Measurements from ENCODE around the gene HMX2.

HMX2 gene

GRCh38 chr10:123147635-123148413, at the start of gene HMX2:
TSS of gene HMX2 (plus strand) at chr10:123148136. CDS start at chr10:123148379, 243 bp downstream.
- DNase-seq, result peak; percentile 12

GRCh38 chr10:123100030-123100762, 47.7 kb upstream of the HMX2 start:
- no peak for DNase-seq

DNA sequence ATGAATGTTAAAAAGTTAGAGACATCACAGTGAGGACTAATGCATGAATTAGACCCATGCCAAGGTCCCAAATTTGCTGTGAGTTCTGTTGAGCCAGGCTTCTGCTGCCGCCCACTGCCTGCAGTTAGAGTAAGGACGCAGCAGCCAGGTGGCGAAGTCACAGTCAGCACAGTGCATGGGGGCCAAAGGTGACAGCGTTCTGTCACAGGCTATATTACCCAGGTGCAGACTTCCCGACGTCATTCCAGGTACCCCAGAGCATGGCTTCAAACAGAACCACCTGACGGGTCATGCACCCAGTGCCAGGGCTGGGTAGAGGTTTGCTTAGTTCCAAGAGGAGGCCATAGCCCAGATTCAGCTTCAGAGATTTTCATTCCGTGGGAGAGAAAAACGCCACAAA, 46.1 kb upstream of the HMX2 start:
- no peak for DNase-seq

GRCh38 chr10:123102673-123103072, 45.3 kb upstream of the HMX2 start:
- DNase-seq, result no peak

GRCh38 chr10:123103944-123104343, 44.0 kb upstream of the HMX2 start:
- no peak for DNase-seq

DNA sequence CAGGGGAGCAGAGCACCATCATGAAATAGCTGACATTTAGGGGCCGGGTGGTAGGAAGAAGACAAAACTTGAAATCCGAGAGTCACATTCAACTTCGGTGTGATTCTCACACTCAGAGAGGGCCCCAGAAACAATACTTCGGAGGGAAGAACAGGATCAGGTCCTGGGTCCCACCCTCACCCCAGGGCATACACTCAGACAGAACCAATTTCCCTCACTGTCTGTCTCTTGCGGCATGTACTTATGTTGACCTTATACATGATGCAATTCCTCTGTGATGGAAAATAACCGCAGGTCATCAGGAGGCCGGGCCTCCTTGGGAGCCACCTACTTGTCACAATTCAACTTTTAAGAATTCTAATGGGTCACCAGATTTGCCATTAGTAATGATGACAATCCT, 38.5 kb upstream of the HMX2 start:
- no peak for DNase-seq

DNA sequence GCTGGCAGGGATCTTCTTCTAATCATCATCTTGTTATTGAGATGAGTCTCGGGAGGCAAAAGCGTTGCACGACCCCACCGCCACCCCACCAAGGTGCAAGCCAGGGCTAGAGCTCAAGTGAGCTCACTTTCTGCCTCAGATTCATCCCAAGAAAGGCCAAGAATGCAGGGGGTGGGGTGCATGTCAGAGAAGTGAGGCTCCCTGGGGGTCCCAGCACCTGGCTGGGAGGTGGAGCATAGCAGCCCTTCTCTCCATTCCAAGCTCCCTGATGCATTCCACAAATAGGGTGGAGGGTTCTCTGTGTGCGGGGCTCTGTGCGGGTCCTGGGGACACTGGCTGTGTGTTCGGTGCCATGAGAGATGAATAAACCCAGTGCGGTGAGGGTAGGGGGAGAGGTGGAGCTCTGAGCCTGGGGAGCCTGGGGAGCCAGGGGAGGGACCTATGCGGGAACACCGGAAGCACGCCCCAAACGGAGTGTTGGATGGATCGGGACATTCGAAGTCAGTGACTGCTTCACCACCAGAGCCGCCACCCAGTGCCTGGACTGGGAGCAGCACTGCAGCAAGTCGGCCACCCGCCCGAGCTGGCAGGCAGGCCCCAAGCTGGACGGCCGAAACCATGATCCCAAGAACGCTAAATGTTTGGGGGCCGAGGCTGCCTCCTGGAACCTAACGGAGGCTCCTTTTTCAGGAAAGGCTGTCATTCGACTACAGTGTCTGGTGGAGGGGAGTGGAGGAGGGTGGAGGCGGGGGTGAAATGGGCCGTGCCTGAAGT, 30.1 kb upstream of the HMX2 start:
- no peak for DNase-seq

DNA sequence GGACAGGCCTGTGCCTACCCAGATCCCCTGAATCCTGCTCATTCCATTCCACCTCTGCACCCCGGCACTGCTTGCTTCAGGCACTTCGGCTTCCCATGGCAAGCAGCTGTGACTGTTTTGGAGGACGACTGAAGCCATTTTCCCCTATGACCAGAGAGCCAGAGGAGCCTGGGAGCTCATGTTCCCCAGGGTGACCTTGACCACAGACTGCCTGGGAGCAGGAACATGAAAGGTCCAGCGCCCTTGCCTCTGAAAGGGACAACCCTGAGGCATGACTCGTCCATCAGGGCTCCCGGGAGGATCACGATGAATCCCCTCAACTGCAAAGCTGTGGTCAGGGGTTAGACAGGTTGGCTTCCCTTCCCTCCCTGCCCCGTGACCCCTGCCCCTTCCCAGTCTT, 28.9 kb upstream of the HMX2 start:
- DNase-seq, result no peak

DNA sequence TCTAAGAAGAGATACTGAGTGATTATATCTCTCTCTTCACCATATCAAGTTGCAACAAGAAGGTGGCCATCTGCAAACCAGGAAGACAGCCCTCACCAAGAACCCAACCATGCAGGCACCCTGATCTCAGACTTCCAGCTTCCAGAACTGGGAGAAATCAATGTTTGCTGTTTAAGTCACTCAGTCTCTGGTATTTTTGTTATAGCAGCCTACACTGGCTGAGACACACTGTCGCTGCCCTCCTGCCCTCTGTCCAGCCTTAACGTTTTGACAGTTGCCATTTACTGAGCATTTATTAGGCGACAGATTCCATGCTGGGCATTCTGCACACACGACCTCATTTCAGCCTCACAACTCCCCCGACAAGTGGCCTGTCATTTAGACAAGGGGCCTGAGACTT, 21.7 kb upstream of the HMX2 start:
- DNase-seq, result no peak

DNA sequence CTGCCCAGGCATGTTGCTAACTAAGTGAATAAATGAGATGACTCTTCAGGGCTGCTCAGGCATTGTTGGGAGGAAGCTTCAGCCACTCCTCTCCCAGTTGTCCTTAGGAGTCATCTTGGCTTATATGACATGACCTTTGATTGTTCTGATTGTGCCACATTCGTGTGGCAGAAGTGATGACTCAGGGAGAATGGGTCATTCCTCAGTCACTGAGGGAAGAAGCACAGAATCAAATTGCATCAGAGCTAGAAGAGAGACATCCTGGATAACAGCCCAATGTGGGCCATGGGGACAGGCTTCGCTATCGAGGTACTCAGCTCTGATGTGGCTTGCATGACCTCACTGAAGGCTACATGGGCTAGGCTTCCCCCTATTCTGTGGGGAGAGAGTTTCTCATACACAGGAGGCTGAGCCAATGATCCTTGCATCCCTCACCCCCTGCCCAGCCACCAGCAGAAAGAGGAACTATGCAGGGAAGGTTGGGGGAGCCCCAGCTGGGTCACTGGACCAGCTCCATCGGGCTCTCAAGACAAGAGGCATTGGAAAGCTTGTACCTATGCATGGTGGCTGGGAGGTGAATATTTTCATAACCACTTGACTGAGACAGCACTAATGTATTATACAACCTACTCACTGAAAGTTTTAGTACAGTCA, 18.2 kb upstream of the HMX2 start:
- DNase-seq, result no peak

- DNase-seq, result peak; percentile 35
Observed at GRCh38 chr10:123132576-123133477, 15.1 kb upstream of the HMX2 start.

DNA sequence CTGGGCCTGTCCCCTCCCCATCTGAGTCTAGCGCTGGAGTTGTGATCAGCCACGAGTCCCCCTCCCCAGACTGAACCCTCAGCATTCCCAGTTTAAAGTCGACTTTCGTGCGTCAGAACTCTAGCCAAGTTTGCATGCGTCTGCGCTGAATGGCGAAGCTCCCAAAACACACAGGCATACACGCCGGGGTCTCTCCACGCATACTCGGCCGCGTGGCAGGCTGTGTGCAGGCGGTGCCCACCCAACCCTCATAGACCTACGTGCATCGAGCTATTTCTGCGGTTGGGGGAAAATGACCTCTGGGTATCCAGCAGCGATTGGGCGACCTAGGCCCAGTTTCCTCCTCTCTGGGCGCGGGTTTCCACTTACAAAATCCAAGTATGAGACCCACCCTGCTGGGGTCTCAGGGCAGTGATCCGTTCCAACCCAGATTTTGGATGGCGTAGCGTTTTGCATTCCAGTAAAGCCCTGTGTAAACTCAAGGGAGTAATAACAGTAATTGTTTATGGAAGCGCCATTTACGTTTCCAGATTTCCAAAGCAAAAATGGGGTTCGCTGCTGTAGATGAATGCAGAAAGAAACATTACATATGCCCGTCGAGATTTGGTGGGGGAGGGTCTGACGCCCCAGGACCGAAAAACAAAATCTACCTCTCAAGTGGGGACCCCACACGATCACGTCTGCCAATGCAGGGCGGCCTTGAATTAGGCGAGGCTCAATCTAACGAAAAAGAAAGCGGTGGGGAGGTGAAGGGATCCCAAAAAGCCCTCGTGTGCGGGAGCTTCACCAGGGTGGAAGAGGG, 14.2 kb upstream of the HMX2 start:
- no peak for DNase-seq

- DNase-seq, result no peak
Observed at GRCh38 chr10:123134343-123134914, 13.5 kb upstream of the HMX2 start.

GRCh38 chr10:123134915-123135414, 13.0 kb upstream of the HMX2 start:
- no peak for DNase-seq

GRCh38 chr10:123135415-123136141, 12.4 kb upstream of the HMX2 start, which contains the start of gene HMX3:
TSS of gene HMX3 (plus strand) at chr10:123135970. CDS start at chr10:123136051, 81 bp downstream.
- DNase-seq, result peak; percentile 22

DNA sequence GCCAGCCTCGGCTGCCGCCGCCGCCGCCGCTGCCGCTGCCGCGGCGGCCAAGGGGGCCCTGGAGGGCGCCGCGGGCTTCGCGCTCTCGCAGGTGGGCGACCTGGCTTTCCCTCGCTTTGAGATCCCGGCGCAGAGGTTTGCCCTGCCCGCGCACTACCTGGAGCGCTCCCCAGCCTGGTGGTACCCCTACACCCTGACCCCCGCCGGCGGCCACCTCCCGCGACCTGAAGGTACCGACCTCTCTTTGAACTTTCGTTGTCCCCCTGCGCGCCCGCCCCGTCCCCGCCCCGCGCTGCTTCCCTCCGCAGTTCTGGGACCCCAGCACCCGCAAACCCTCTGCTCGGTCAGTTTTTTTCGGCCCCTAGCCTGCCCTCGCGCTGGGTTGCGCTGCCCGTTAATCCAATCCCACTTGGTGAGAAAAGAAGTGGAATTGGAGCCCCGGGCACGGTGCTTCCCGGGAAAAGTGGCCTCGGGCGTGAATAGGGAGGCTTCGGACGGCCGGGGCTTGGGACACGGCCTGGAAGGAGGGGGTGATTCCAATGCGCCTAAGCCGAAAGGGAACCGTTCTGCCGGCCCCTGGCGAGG, 11.6 kb upstream of the HMX2 start:
- DNase-seq, result no peak

GRCh38 chr10:123136806-123137642, 10.9 kb upstream of the HMX2 start:
- DNase-seq, result no peak

DNA sequence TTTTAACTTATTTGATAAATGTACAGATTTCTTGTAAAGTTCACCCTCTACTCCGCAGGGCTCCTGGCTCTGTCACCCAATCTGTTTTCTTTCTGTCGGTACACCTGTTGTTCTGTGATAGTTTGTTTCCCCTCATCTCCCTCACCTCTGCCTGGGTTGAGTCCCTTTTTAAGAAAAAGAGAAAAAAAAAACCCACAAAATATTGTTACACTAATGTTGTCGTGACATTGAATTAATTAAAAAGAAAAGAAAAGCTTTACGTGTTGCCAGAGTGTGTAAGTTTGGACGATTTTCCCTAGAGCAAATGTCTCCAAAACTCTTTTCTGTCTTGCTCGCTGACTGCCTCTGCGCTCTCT, 8.8 kb upstream of the HMX2 start:
- no peak for DNase-seq

All from DMS79 treated with DMSO at 0.1 percent for 48 hours (cell line).